NCI-H2196 (cell line): ENCODE results near the gene RAB42.

Source experiments
- DNase-seq: peaks from one replicate; lab custom pipeline; 2025; ENCODE audit not compliant: unreplicated experiment; lab: John Stamatoyannopoulos, UW

The RAB42 gene

DNA sequence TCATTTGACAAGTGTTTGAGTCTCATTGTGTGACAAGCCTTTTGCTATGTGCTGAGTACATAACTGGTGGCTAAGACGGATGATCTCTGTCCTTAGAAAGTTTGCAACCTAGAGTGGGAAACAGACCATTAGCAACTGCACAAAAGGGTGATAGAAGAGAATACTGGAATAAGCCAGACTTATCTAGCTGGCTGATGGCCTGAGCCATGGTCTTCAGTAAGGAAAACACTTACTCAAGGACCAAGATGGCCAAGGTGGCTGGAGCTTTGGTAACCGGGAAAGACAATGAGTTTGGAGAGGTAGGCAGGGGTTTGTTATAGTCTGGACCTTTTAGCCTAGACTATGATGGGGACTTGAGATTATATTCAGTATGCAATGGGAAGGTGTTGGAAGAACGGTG is 52.4 kb downstream of the RAB42 start:
- DNase-seq: no peak
